Heart left ventricle (tissue), 13 donors: ENCODE measurements around the gene BTAF1.

Experiments
- CTCF ChIP-seq, 12 donors: fragments of 200-600 bp; sonication (generic) in 4 of 12; IDR thresholded peaks; one replicate each; pipeline versions ENCODE4 v1.5.0 to v1.8.0; 2018 to 2022; ENCODE audit warnings: antibody characterized with exemption in 12 of 12, mild to moderate bottlenecking in 5 of 12
- POLR2A ChIP-seq, 2 donors: fragments of 450-650 bp; IDR thresholded peaks; one replicate each; pipeline ENCODE4 v1.6.1; 2017; ENCODE audit warnings: antibody characterized with exemption in 2 of 2, mild to moderate bottlenecking in 2 of 2, moderate library complexity in 2 of 2
- donor health status: ischemic (EF 13 %, LVEDD 7.1; RV severe dilation, severe dysfunction).
- donor health status: DM: no; HTN: yes; CAD: no.
- donor health status: DM: no; HTN: no; CAD: no.
- donor health status: ischemic (EF 25% LVEDD 6.9; RV normal size, moderate dysfunction).
- donor health status: ischemic (EF 25% LVEDD 5.7; RV mildly dilated, moderate dysfunction).
- donor health status: ischemic (EF 35%, LVEDD 5.7; RV mildly dilated, moderate dysfunction).
- donor health status: nonischemic (EF 11% LVEDD 7.7; RV severe dilation, severe dysfunction).
- donor health status: DM: yes; HTN: yes; CAD: no.
- donor health status: PGD.
- donor health status: ischemic (EF 29% LVEDD 5.4; RV normal size, mild dysfunction).
- donor health status: nonischemic (EF 23%, LVEDD 6.1; RV moderate dilation, normal function).

- TF ChIP-seq POLR2A (IDR thresholded peaks at IDR 0.05) = no peak
- TF ChIP-seq CTCF (IDR thresholded peaks at IDR 0.05) = no peak
Observed at GRCh38 chr10:91875156-91875555, 48.4 kb upstream of the BTAF1 start.
